ENCODE results near the gene TRPM2.

Gene TRPM2

DNA sequence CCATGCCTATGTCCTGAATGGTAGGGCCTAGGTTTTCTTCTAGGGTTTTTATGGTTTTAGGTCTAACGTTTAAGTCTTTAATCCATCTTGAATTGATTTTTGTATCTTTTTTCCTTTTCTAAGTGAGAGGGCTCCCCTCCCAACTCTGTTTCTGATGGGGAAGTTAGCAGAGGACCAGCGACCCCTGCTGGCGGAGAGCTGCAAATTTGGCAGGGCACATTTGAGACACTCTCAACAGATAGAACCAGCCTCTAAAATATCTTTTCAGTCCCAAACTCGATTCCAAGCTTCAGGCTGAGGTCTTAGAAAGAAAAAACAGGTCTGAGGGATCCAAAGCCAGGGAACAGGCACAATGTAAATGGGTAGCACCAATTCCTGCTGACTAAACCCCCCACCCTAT, 134.4 kb downstream of the TRPM2 start:
- DNase-seq: peak in 2 of 5 experiments; percentile 35 to 49

DNA sequence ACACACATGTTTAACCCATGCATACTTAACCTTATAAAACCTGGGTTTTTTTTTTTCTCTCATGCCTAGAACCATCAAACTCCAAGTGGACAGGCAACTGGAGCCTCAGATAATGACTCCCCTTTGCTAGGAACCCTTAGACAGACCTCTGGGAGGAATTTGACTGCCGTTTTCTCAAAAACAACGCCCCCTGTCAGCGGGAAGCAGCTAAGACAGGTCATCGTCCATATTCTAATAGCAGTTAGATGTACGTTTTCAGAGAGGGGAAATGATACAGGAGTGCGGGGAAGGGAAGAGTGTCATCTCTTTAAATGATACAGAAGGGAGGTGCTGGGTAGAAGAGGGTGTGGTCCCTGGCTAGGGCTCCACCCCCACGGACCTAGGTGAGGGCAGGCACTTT, 136.5 kb downstream of the TRPM2 start:
- DNase-seq: no peak

GRCh38 chr21:44490405-44490804, 137.0 kb downstream of the TRPM2 start:
- no peak for DNase-seq

GRCh38 chr21:44490816-44491215, 137.4 kb downstream of the TRPM2 start:
- DNase-seq: no peak
